Measurements from ENCODE around the gene GTF2IRD1.
A peak's percentile ranks its signal among the peaks of the same experiment; 100 is the strongest.

DNA sequence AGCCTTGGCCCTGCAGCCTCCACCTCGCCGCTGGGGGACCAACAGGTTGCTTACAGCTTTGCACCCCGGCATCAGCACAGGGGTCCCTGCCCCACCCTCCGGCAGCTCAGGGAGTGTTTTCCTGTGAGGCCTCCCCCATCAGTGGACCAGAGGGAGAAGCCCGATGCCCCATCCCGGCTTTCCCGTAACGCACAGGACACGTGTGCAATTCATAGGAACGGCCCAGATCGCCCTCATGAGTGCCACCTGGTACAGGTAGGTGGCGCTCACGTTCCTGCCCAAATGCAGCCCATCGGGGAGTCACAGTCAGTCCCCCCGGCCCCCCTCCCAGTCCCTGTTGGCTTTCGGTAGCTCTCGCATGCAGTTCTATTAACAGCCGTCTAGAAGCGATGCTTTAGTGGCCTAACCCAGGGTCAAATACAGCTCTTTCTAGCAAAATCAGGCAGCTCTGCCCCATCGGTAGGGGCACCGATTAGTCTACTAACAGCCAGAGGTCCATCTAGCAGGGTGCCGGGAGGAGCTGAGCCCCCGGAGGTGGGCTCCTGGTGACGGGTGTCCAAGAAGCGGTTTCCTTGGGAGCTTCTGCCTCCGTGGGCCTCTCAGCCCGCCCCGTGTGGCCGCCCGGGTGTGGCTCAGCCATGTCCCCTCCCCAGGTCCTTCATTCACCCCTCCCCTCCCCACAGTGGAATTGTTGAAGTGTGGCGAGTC, 48.4 kb upstream of the GTF2IRD1 start:
- TF ChIP-seq CREM (CRISPR knock-in tag; IDR thresholded peaks at IDR 0.05) (no peak), NFYB (CRISPR knock-in tag; conservative IDR thresholded peaks at IDR 0.05; ENCODE audit: low read depth) (no peak), ELF4 (CRISPR knock-in tag; IDR thresholded peaks at IDR 0.05; ENCODE audit: low read depth) (no peak), TEAD4 (CRISPR knock-in tag; IDR thresholded peaks at IDR 0.05) (no peak), NR3C1 (CRISPR knock-in tag; conservative IDR thresholded peaks at IDR 0.05; ENCODE audit: low read depth) (no peak)
- TF ChIP-seq, protein P1, sequence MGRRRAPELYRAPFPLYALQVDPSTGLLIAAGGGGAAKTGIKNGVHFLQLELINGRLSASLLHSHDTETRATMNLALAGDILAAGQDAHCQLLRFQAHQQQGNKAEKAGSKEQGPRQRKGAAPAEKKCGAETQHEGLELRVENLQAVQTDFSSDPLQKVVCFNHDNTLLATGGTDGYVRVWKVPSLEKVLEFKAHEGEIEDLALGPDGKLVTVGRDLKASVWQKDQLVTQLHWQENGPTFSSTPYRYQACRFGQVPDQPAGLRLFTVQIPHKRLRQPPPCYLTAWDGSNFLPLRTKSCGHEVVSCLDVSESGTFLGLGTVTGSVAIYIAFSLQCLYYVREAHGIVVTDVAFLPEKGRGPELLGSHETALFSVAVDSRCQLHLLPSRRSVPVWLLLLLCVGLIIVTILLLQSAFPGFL (CRISPR knock-in tag; IDR thresholded peaks at IDR 0.05; ENCODE audit: borderline replicate concordance): no peak
- TF ChIP-seq, protein P2, sequence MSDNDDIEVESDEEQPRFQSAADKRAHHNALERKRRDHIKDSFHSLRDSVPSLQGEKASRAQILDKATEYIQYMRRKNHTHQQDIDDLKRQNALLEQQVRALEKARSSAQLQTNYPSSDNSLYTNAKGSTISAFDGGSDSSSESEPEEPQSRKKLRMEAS (CRISPR knock-in tag; IDR thresholded peaks at IDR 0.05): peak; percentile 44; the same call in 1 of the 2 replicates
- TF ChIP-seq, protein P3, sequence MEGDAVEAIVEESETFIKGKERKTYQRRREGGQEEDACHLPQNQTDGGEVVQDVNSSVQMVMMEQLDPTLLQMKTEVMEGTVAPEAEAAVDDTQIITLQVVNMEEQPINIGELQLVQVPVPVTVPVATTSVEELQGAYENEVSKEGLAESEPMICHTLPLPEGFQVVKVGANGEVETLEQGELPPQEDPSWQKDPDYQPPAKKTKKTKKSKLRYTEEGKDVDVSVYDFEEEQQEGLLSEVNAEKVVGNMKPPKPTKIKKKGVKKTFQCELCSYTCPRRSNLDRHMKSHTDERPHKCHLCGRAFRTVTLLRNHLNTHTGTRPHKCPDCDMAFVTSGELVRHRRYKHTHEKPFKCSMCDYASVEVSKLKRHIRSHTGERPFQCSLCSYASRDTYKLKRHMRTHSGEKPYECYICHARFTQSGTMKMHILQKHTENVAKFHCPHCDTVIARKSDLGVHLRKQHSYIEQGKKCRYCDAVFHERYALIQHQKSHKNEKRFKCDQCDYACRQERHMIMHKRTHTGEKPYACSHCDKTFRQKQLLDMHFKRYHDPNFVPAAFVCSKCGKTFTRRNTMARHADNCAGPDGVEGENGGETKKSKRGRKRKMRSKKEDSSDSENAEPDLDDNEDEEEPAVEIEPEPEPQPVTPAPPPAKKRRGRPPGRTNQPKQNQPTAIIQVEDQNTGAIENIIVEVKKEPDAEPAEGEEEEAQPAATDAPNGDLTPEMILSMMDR (IDR thresholded peaks at IDR 0.05): peak; percentile 54; the same call in 1 of the 2 replicates
